Measurements from ENCODE around the gene PNMA5. TPM values are rescaled to one million over a fixed set of nuclear protein-coding genes. Genes with fewer than 3 reads are reported as not detected.

The PNMA5 gene
- polyA plus RNA-seq, 3 donors: 0.06 to 2.1 TPM; not detected in 1

DNA sequence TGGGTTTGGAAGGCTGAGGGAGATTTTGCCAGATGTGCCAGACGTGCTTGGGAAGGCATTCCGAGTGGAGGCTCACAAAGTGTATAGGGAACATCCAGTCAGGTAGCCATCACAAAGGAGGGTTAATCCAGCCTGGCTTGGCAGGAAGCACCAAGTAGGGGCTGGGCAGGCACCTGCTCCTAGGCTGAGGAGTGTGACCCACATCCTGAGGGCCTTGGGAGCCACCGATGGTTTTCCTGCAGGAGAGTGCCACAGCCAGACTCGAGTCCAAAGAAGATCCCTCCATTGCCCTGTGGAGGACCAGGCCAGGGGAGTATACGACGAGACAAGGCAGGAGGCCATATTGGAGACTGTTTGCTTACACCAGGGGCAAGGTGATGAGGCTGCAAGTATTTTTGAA, 47.2 kb downstream of the PNMA5 start:
- Histone ChIP-seq H4K20me1 (ENCODE audit: insufficient read depth, low read length) (no peaks in the 10 kb centered on the region), H3K4me3 (replicated peaks in 1 of 3; ENCODE audit: low read depth in 2 of 3, low read length in 3 of 3) (no peak overlapping the region), H3K27me3 (ENCODE audit: control insufficient read depth in 2 of 2, insufficient read depth in 2 of 2, low read length in 2 of 2) (no peaks in the 10 kb centered on the region), H3K9ac (ENCODE audit: insufficient read depth, low read length, poor library complexity, severe bottlenecking) (no peak overlapping the region), H2AFZ (ENCODE audit: insufficient read depth, low read depth, low read length, poor library complexity, severe bottlenecking) (no peak overlapping the region), H3K27ac (ENCODE audit: low read depth in 1 of 2, low read length in 2 of 2) (no peak overlapping the region), H3K79me2 (ENCODE audit: insufficient read depth, low read length) (no peaks in the 10 kb centered on the region), H3K4me1 (ENCODE audit: control insufficient read depth in 1 of 2, insufficient read depth in 2 of 2, low read length in 2 of 2) (peaks cover 6% of the 10 kb centered on the region in 2 donors), H3K4me2 (replicated peaks; ENCODE audit: extremely low read depth, low read length, poor library complexity, severe bottlenecking) (no peak overlapping the region), H3K36me3 (replicated peaks in 1 of 2; ENCODE audit: control insufficient read depth in 1 of 2, insufficient read depth in 2 of 2, low read length in 2 of 2) (peaks cover 36 to 59% of the 10 kb centered on the region in 2 donors), H3K9me3 (replicated peaks in 1 of 2; ENCODE audit: control insufficient read depth in 1 of 2, insufficient read depth in 1 of 2, low read length in 2 of 2) (no peaks in the 10 kb centered on the region)
- Mint-ChIP-seq H3K9me3 (peaks cover 0 to 3% (median 0%) of the 10 kb centered on the region in 7 donors), H3K27me3 (ENCODE audit: low read depth in 3 of 3) (peaks cover 0 to 9% (median 0%) of the 10 kb centered on the region in 3 donors), H3K27ac (no peak overlapping the region), H3K4me3 (no peak overlapping the region), H3K4me1 (peaks cover 3% of the 10 kb centered on the region), H3K36me3 (peaks cover 33 to 34% of the 10 kb centered on the region in 2 donors)
- TF ChIP-seq, protein P1, sequence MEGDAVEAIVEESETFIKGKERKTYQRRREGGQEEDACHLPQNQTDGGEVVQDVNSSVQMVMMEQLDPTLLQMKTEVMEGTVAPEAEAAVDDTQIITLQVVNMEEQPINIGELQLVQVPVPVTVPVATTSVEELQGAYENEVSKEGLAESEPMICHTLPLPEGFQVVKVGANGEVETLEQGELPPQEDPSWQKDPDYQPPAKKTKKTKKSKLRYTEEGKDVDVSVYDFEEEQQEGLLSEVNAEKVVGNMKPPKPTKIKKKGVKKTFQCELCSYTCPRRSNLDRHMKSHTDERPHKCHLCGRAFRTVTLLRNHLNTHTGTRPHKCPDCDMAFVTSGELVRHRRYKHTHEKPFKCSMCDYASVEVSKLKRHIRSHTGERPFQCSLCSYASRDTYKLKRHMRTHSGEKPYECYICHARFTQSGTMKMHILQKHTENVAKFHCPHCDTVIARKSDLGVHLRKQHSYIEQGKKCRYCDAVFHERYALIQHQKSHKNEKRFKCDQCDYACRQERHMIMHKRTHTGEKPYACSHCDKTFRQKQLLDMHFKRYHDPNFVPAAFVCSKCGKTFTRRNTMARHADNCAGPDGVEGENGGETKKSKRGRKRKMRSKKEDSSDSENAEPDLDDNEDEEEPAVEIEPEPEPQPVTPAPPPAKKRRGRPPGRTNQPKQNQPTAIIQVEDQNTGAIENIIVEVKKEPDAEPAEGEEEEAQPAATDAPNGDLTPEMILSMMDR (IDR thresholded peaks at IDR 0.05): no peak
- intact Hi-C loops (cut with micrococcal nuclease): loop anchor here in 1 of 2 donors (10.0 kb wide), 1 partner anchor 718 kb away; no protein-coding TSS in a partner anchor
- 90% methylated on average over 2 of the region's 6 CpGs for WGBS (ENCODE audit: insufficient coverage)
- DNase-seq: no peak

DNA sequence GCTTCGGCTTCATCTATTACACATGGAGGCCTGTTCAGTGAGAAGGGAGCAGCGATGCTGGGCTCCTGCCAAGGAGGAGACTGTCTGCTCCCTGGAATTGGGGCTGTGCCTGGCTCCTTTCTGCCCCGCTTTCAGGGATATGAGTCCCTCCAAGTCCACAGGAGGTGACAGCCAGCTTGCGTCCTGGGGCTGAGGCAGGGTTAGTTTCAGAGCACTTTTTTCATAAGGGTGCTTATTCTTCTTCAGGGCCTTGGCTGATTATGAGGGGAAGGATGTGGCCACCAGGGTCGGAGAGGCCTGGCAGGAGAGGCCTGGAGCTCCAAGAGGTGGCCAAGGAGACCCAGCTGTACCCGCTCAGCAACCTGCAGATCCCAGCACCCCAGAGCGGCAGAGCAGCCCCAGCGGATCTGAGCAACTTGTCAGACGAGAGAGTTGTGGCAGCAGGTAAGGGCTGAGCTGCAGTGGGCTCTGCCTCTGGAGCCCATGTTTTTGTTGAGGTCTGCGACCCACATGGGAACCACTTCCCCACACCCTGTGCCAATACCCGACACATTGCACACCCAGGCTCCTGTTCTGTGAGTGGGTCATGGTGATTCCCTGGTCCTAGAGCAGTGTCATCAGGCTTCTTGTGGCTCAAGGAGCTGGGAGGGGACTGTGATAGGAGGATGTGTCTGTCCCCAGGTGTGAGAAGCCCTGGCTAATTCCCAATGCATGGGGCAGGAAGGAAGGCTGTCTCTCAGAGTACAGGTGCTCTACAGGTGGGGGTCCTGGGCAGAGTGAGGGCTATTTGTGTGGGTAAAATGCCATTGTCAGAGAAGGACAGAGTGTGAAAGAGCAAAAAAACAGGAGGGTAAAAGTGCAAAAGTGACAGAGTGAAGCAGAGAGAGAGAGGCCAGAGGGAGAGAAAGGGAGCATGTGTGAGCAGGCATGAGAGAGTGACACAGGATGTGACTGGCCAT, 48.6 kb downstream of the PNMA5 start:
- Histone ChIP-seq H3K9me3 (replicated peaks in 1 of 2; ENCODE audit: control insufficient read depth in 1 of 2, insufficient read depth in 1 of 2, low read length in 2 of 2) (no peaks in the 10 kb centered on the region), H3K9ac (ENCODE audit: insufficient read depth, low read length, poor library complexity, severe bottlenecking) (no peak overlapping the region), H2AFZ (ENCODE audit: insufficient read depth, low read depth, low read length, poor library complexity, severe bottlenecking) (no peak overlapping the region), H3K4me3 (replicated peaks in 1 of 3; ENCODE audit: low read depth in 2 of 3, low read length in 3 of 3) (no peak overlapping the region), H3K79me2 (ENCODE audit: insufficient read depth, low read length) (no peaks in the 10 kb centered on the region), H3K4me2 (replicated peaks; ENCODE audit: extremely low read depth, low read length, poor library complexity, severe bottlenecking) (no peak overlapping the region), H3K36me3 (replicated peaks in 1 of 2; ENCODE audit: control insufficient read depth in 1 of 2, insufficient read depth in 2 of 2, low read length in 2 of 2) (peaks cover 36 to 59% of the 10 kb centered on the region in 2 donors), H3K4me1 (ENCODE audit: control insufficient read depth in 1 of 2, insufficient read depth in 2 of 2, low read length in 2 of 2) (peaks cover 9 to 12% of the 10 kb centered on the region in 2 donors), H4K20me1 (ENCODE audit: insufficient read depth, low read length) (no peaks in the 10 kb centered on the region), H3K27me3 (ENCODE audit: control insufficient read depth in 2 of 2, insufficient read depth in 2 of 2, low read length in 2 of 2) (no peaks in the 10 kb centered on the region), H3K27ac (ENCODE audit: low read depth in 1 of 2, low read length in 2 of 2) (no peak overlapping the region)
- Mint-ChIP-seq H3K27me3 (ENCODE audit: low read depth in 3 of 3) (peaks cover 0 to 9% (median 0%) of the 10 kb centered on the region in 3 donors), H3K36me3 (peaks cover 33 to 34% of the 10 kb centered on the region in 2 donors), H3K4me3 (no peak overlapping the region), H3K4me1 (peaks cover 10% of the 10 kb centered on the region), H3K27ac (no peak overlapping the region), H3K9me3 (peaks cover 0 to 3% (median 0%) of the 10 kb centered on the region in 7 donors)
- WGBS (ENCODE audit: insufficient coverage): 100% methylated on average over 1 of the region's 11 CpGs
- intact Hi-C loops (cut with micrococcal nuclease): loop anchor here in 1 of 2 donors (10.0 kb wide), 1 partner anchor 720 kb away; no protein-coding TSS in a partner anchor
- TF ChIP-seq, protein P1 (IDR thresholded peaks at IDR 0.05): no peak
- no peak for DNase-seq

Data from CD14-positive monocyte (primary cell).